GM12875 (cell line): ENCODE results near the gene STAB2.

Experiments used
- H3K4me3 ChIP-seq: one replicate; pipeline ENCODE4 v1.5.1; 2011; ENCODE audit warnings: low read depth, low read length, control low read depth
- CTCF ChIP-seq: IDR thresholded peaks from 2 replicates; pipeline ENCODE4 v1.5.1; 2011; ENCODE audit warnings: low read depth, mild to moderate bottlenecking, control low read depth, inconsistent platforms, low read length, moderate library complexity, borderline replicate concordance; ENCODE audit not compliant: insufficient read depth

The STAB2 gene

GRCh38 chr12:103773109-103773910 lies 186.2 kb downstream of the STAB2 start:
- TF ChIP-seq CTCF = no peak

GRCh38 chr12:103774977-103775560 lies 188.0 kb downstream of the STAB2 start:
- no peak for TF ChIP-seq CTCF
- no peak overlapping the region for H3K4me3 ChIP-seq

More at GRCh38 chr12:103773109-103773910, 186.2 kb downstream of the STAB2 start:
- H3K4me3 ChIP-seq = no peak overlapping the region

- no peak overlapping the region for H3K4me3 ChIP-seq
- TF ChIP-seq CTCF = no peak
These were observed 191.7 kb downstream of the STAB2 start for GRCh38 chr12:103778781-103779180.

- no peak for TF ChIP-seq CTCF
- no peak overlapping the region for H3K4me3 ChIP-seq
These were observed 192.5 kb downstream of the STAB2 start for GRCh38 chr12:103779410-103780092.

GRCh38 chr12:103780093-103780440 lies 193.0 kb downstream of the STAB2 start:
- no peak overlapping the region for H3K4me3 ChIP-seq
- no peak for TF ChIP-seq CTCF

- TF ChIP-seq CTCF = no peak
These were observed 193.9 kb downstream of the STAB2 start for GRCh38 chr12:103780992-103781391.

GRCh38 chr12:103782399-103782798 lies 195.3 kb downstream of the STAB2 start:
- no peak overlapping the region for H3K4me3 ChIP-seq
- TF ChIP-seq CTCF = no peak

More at GRCh38 chr12:103780992-103781391, 193.9 kb downstream of the STAB2 start:
- no peak overlapping the region for H3K4me3 ChIP-seq
